LoVo (cell line): ENCODE measurements around the gene HDC.

Experiments used
- DNase-seq: peaks from one replicate; pipeline ENCODE4 v3.0.0-alpha.2; 2016; ENCODE audit warnings: low spot score

HDC gene

GRCh38 chr15:50265620-50266019, at the start of gene HDC:
HDC (minus strand) TSS chr15:50265726; CDS start chr15:50265623, 103 bp downstream.
- no peak for DNase-seq

- DNase-seq: no peak
Measured at GRCh38 chr15:50312636-50313035, 47.1 kb upstream of the HDC start.

- no peak for DNase-seq
Measured at GRCh38 chr15:50307799-50308198, 42.3 kb upstream of the HDC start.

GRCh38 chr15:50304836-50305235, 39.3 kb upstream of the HDC start:
- no peak for DNase-seq

GRCh38 chr15:50302581-50302980, 37.1 kb upstream of the HDC start:
- no peak for DNase-seq

- no peak for DNase-seq
Measured at GRCh38 chr15:50298340-50298739, 32.8 kb upstream of the HDC start.

GRCh38 chr15:50295966-50296365, 30.4 kb upstream of the HDC start:
- DNase-seq: no peak

- DNase-seq: no peak
Measured at GRCh38 chr15:50289749-50290148, 24.2 kb upstream of the HDC start.

- DNase-seq: no peak
Measured at GRCh38 chr15:50287324-50288116, 22.0 kb upstream of the HDC start.

- no peak for DNase-seq
Measured at GRCh38 chr15:50281427-50281826, 15.9 kb upstream of the HDC start.

- DNase-seq: no peak
Measured at GRCh38 chr15:50280271-50280670, 14.7 kb upstream of the HDC start.

- no peak for DNase-seq
Measured at GRCh38 chr15:50278496-50278895, 13.0 kb upstream of the HDC start.

- no peak for DNase-seq
Measured at GRCh38 chr15:50277370-50277769, 11.8 kb upstream of the HDC start.

- DNase-seq: no peak
Measured at GRCh38 chr15:50275908-50276307, 10.4 kb upstream of the HDC start.

GRCh38 chr15:50275091-50275490, 9.6 kb upstream of the HDC start:
- DNase-seq: no peak

- DNase-seq: no peak
Measured at GRCh38 chr15:50267577-50267976, 2.1 kb upstream of the HDC start.

GRCh38 chr15:50262533-50262932, 3.0 kb downstream of the HDC start:
- no peak for DNase-seq

- no peak for DNase-seq
Measured at GRCh38 chr15:50261981-50262380, 3.5 kb downstream of the HDC start.

- DNase-seq: no peak
Measured at GRCh38 chr15:50260969-50261496, 4.5 kb downstream of the HDC start.

- no peak for DNase-seq
Measured at GRCh38 chr15:50259276-50259675, 6.2 kb downstream of the HDC start.

GRCh38 chr15:50257924-50258323, 7.6 kb downstream of the HDC start:
- DNase-seq: no peak

GRCh38 chr15:50257332-50257731, 8.2 kb downstream of the HDC start:
- no peak for DNase-seq

- DNase-seq: peak; percentile 43
Measured at GRCh38 chr15:50256188-50257041, 9.1 kb downstream of the HDC start.
